GM21619 (cell line): ENCODE data around the gene RETREG2.
"Not testable (repeated sequence)": the region's sequence is repeated elsewhere in the genome, so short reads cannot be mapped to it uniquely, and the experiment has no call there.

Experiments used
- ATAC-seq: cut with Tn5 transposase; IDR thresholded peaks from one replicate; pipeline ENCODE4 v1.9.1; 2021; ENCODE audit not compliant: unreplicated experiment

RETREG2 gene

GRCh38 chr2:219186754-219187456 is 8.8 kb downstream of the RETREG2 start:
- ATAC-seq, result no peak

GRCh38 chr2:219197388-219197787 is 19.3 kb downstream of the RETREG2 start:
- ATAC-seq, result no peak

- no peak for ATAC-seq
These were observed 20.9 kb downstream of the RETREG2 start for GRCh38 chr2:219198974-219199373.

GRCh38 chr2:219199470-219200211 is 21.6 kb downstream of the RETREG2 start:
- no peak for ATAC-seq

- not testable (repeated sequence) for ATAC-seq
These were observed 22.6 kb downstream of the RETREG2 start for GRCh38 chr2:219200502-219201326.

GRCh38 chr2:219201331-219201730 is 23.3 kb downstream of the RETREG2 start:
- not testable (repeated sequence) for ATAC-seq

GRCh38 chr2:219204425-219205164 is 26.5 kb downstream of the RETREG2 start:
- ATAC-seq, result no peak

- ATAC-seq, result no peak
These were observed 27.1 kb downstream of the RETREG2 start for GRCh38 chr2:219205165-219205538.

GRCh38 chr2:219205981-219206327 is 27.9 kb downstream of the RETREG2 start:
- ATAC-seq, result no peak

GRCh38 chr2:219206328-219207133 is 28.5 kb downstream of the RETREG2 start, which contains the start of gene ZFAND2B:
Gene ZFAND2B (plus strand): TSS chr2:219206782. CDS start chr2:219206988, 206 bp downstream.
- ATAC-seq, result peak; percentile 98

GRCh38 chr2:219207134-219207883 is 29.2 kb downstream of the RETREG2 start:
- no peak for ATAC-seq

- ATAC-seq, result no peak
These were observed 30.0 kb downstream of the RETREG2 start for GRCh38 chr2:219207884-219208740.

GRCh38 chr2:219209236-219210195 is 31.4 kb downstream of the RETREG2 start:
- no peak for ATAC-seq

GRCh38 chr2:219210196-219210885 is 32.3 kb downstream of the RETREG2 start:
- no peak for ATAC-seq

GRCh38 chr2:219210886-219211362 is 32.8 kb downstream of the RETREG2 start:
- no peak for ATAC-seq

- ATAC-seq, result no peak
These were observed 34.9 kb downstream of the RETREG2 start for GRCh38 chr2:219213026-219213415.
